Subcutaneous abdominal adipose tissue (tissue), 5 donors: ENCODE measurements around the gene TBX2.
A peak's percentile ranks its signal among the peaks of the same experiment; 100 is the strongest.

Experiments
- H3K27ac ChIP-seq: one replicate; pipeline ENCODE4 v1.7.0; 2013; ENCODE audit warnings: low read depth, mild to moderate bottlenecking, inconsistent platforms, low read length, moderate library complexity
- H3K27me3 ChIP-seq, 5 donors: one replicate each; pipeline ENCODE4 v1.7.0; 2013; ENCODE audit warnings: low read length in 5 of 5, inconsistent platforms in 1 of 5; ENCODE audit not compliant: control insufficient read depth in 5 of 5, insufficient read depth in 4 of 5
- H3K36me3 ChIP-seq, 5 donors: one replicate each; pipeline ENCODE4 v1.7.0; 2013; ENCODE audit warnings: low read length in 5 of 5; ENCODE audit not compliant: control insufficient read depth in 5 of 5, insufficient read depth in 5 of 5
- H3K4me1 ChIP-seq, 5 donors: one replicate each; pipeline ENCODE4 v1.7.0; 2013; ENCODE audit warnings: low read length in 5 of 5, mild to moderate bottlenecking in 3 of 5, moderate library complexity in 1 of 5; ENCODE audit not compliant: control insufficient read depth in 5 of 5, insufficient read depth in 5 of 5
- H3K4me3 ChIP-seq, 5 donors: one replicate each; pipeline ENCODE4 v1.7.0; 2013; ENCODE audit warnings: low read length in 5 of 5, low read depth in 1 of 5
- H3K9ac ChIP-seq, 5 donors: one replicate each; pipeline ENCODE4 v1.7.0; 2013; ENCODE audit warnings: low read length in 5 of 5, mild to moderate bottlenecking in 4 of 5, moderate library complexity in 3 of 5
- H3K9me3 ChIP-seq, 5 donors: one replicate each; pipeline ENCODE4 v1.7.0; 2013; ENCODE audit warnings: low read length in 5 of 5; ENCODE audit not compliant: control insufficient read depth in 5 of 5
- donor health status: healthy.
- donor health status: healthy.
- donor health status: healthy.
- donor health status: healthy.
- donor health status: healthy.

Gene TBX2

DNA sequence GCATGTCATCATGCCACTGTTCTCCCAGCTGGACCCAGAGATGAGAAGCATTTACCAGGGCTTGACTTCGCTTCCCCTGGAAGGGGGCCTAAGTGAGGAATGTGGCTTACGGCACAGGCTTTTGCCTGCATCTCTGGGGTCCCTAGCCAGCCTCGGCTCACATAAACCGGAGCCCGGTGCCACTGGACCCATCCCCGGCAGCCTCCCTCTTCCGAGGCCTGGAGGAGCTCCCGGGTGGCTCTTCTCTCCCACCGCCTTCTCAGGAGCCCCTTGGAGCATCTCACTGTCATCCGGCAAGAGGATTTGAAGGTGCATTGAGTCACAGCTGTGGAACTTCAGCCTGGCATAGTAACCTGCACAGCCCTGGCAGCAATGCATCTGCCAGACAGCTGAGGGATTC is 29.9 kb upstream of the TBX2 start:
- H3K4me3 ChIP-seq, result no peak overlapping the region
- H3K9me3 ChIP-seq, result no peaks in the 10 kb centered on the region
- H3K27ac ChIP-seq, result no peak overlapping the region
- H3K4me1 ChIP-seq, result peaks cover 5 to 59% (median 48%) of the 10 kb centered on the region in 5 donors
- no peaks in the 10 kb centered on the region for H3K27me3 ChIP-seq
- H3K9ac ChIP-seq, result no peak overlapping the region
- H3K36me3 ChIP-seq, result peaks cover 0 to 4% (median 0%) of the 10 kb centered on the region in 5 donors

DNA sequence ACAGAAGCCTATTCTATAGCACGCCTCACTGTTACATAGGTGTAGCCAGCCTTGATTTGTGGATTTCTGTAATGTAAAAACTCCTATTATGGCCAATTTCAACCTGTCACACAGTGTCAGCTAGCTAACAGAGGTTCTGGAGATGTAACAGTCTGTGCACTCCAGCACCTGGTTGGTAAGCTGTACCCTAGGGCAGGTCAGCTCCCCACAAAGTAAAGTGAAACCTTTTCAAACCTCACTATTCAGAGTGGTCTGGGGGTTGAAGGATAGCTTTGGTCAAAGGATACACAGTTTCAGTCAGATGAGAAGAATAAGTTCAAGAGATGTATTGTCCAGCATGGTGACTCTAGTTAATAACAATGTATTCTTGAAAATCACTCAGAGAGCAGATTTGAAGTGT is 28.5 kb upstream of the TBX2 start:
- H3K9ac ChIP-seq, result no peak overlapping the region
- H3K9me3 ChIP-seq, result no peaks in the 10 kb centered on the region
- H3K36me3 ChIP-seq, result peaks cover 0 to 4% (median 0%) of the 10 kb centered on the region in 5 donors
- H3K4me1 ChIP-seq, result peaks cover 5 to 64% (median 51%) of the 10 kb centered on the region in 5 donors
- H3K4me3 ChIP-seq, result no peak overlapping the region
- H3K27ac ChIP-seq, result no peak overlapping the region
- no peaks in the 10 kb centered on the region for H3K27me3 ChIP-seq

DNA sequence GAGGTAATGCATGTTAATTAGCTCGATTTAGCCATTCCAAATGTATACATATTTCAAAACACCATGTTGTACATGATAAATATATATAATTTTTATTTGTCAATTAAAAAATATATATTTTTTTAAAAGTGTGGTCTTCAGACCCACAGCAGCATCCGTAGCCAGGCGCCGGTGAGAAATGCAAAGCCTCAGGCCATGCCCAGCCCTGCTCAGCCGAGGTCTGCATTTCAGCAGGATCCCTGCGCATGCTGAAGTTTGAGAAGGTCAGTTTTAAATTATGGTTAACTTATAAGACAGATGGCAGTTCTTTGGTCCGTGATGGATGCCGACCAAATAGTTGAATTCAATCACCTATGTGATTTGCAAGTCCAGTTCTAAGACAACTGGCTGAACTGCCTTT is 28.0 kb upstream of the TBX2 start:
- Histone ChIP-seq H3K36me3 (peaks cover 0 to 4% (median 0%) of the 10 kb centered on the region in 5 donors), H3K9ac (no peak overlapping the region), H3K4me1 (peaks cover 5 to 59% (median 46%) of the 10 kb centered on the region in 5 donors), H3K4me3 (no peak overlapping the region), H3K27me3 (no peaks in the 10 kb centered on the region), H3K27ac (peak overlapping the region; percentile 32), H3K9me3 (no peaks in the 10 kb centered on the region)

DNA sequence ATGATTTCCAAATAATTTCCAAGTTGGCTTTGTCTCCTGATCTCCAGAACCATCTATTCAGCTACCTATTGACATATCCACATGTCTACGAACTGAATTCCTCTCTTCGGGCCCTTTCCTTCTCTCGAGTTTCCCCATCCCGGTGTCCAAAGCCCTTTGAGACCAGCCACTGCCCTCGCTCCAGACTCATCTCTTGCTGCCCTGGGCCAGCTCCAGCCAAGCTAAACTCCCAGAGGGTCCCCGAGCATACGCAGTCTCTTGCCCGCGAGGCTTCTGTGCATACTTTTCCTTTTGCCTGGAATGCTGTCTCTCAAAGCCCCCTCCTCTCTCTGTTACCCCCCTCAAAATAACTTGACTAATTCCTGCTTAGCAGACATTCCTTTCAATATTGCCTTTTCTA is 27.2 kb upstream of the TBX2 start:
- Histone ChIP-seq H3K4me3 (no peak overlapping the region), H3K9me3 (no peaks in the 10 kb centered on the region), H3K4me1 (peaks cover 6 to 55% (median 40%) of the 10 kb centered on the region in 5 donors), H3K27ac (peak overlapping the region; percentile 32), H3K36me3 (peaks cover 0 to 4% (median 0%) of the 10 kb centered on the region in 5 donors), H3K27me3 (no peaks in the 10 kb centered on the region), H3K9ac (no peak overlapping the region)

DNA sequence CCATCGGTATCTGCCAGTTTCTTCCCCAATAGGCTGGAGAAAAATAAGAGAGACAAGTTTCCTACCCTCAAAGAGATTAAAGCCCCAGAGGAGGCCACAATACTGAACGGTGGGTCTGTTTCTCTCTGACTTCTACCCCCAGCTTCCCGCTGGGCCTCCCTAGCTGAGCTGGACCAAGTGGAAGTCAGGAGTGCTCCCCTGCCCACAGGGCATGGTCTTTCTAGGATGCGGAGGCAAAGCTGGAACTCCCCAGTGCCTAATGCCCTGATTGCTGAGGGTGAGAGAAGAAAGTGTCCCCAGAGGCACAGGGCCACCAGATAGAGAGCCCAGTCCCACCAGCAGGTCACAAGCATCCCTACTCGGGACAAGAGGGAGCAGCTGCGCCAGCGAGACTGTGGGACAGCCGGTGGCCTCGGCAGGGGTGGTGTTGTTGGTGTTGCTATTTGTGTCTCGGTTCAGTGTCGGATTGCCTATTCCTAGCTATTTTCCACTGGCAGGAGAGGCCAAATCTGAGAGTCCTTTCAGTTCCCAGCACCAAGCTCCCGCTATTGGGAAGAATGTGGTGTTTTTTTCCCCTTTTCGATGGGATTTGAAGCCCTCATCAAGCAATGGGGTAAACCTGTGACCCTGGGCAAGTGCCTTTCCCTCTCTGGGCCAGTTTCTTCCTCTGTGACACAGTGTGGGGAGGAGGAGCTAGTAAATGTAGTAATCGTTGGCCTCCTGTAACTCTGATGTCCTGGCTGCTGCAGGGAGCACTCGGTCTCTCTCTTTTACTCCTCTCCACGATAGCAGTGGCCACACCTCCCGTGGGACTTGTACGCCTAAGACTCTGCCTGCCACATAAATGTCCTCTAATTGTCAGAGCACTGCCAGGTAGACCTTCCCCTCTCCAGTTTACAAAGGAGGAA is 22.5 kb upstream of the TBX2 start:
- Histone ChIP-seq H3K36me3 (no peaks in the 10 kb centered on the region), H3K9ac (no peak overlapping the region), H3K27me3 (no peaks in the 10 kb centered on the region), H3K27ac (peak overlapping the region; percentile 50), H3K4me3 (no peak overlapping the region), H3K4me1 (peaks cover 5 to 68% (median 33%) of the 10 kb centered on the region in 5 donors), H3K9me3 (no peaks in the 10 kb centered on the region)

DNA sequence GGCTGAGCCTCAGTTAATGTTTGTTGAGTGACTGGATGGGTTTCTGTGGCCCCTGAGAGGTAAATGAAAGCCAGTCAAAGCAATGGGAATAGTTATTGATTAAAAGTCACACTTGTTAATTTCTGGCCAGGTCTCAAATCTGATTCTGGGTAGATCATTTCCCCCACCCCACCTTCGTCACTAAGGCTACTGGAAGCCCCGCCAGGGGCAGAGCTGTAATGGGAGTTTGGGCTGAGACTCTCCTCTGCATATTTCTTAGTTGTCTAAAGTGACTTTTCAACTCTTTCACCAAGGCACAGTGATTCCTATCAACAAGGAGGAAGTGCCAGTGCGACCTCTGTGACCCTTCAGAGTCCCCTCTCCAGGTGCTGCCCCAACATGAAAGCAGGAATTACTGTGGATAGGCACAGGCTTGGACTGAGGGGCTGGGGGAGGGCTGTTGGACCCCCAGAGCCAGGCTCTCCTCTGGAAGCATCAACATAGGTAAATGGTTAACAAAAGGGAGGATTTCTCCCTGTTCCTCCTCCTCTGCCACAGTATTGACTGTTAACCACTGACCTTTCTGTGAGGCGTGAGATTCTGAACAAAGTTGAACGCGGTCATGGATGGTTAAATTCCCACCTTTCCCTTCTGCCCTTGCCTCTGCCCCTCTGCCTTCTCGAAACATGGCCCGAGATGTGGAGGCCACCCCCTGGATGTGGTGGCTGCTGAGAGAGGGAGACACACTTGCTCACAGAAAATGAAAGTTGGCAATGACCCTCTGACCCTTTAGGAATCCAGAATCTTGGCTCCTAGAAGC is 20.8 kb upstream of the TBX2 start:
- H3K36me3 ChIP-seq, result no peaks in the 10 kb centered on the region
- peak overlapping the region; percentile 50 for H3K27ac ChIP-seq
- no peaks in the 10 kb centered on the region for H3K9me3 ChIP-seq
- H3K4me1 ChIP-seq, result peaks cover 9 to 74% (median 34%) of the 10 kb centered on the region in 5 donors
- H3K27me3 ChIP-seq, result no peaks in the 10 kb centered on the region
- H3K9ac ChIP-seq, result peak overlapping the region in 1 of 5 donors; percentile 1
- H3K4me3 ChIP-seq, result no peak overlapping the region

DNA sequence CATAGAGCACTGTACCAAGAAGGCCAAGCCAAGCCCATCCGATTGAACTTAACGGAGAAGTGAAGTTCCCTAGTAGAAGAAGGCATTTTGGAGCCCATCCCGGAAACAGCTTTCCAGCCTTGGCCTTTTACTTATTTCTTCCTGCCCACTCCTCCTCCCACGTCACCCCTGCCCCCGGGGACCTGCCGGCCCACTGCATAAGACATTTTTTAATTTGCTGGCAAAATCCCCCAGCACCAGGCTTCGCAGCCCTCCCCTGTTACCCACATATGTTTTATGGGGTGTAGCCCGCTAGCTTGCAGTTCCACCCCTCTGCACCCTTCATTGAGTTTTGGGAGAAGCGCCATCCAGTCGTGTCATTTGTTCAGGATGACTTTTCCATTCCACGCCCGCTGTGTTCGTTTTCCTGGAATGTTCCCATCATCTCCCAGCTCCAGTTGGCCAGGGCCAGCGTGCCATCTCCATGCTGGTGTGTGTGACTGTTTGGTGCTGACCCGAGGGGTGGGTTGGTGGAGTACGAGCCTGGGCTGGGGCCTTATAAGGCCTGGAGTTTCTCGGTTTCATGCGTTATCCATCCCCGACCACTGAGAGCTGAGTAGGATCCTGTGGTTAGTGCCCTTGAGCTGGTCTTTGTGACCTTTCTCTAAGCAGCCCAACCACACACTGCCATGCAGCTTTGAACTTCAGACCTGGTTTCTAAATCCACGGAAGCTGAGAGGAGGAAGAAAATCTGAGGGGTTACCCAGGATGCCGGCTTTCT is 20.0 kb upstream of the TBX2 start:
- Histone ChIP-seq H3K27me3 (no peaks in the 10 kb centered on the region), H3K36me3 (no peaks in the 10 kb centered on the region), H3K4me3 (no peak overlapping the region), H3K9me3 (no peaks in the 10 kb centered on the region), H3K27ac (peak overlapping the region; percentile 50), H3K9ac (peak overlapping the region in 1 of 5 donors; percentile 1), H3K4me1 (peaks cover 9 to 75% (median 39%) of the 10 kb centered on the region in 5 donors)

DNA sequence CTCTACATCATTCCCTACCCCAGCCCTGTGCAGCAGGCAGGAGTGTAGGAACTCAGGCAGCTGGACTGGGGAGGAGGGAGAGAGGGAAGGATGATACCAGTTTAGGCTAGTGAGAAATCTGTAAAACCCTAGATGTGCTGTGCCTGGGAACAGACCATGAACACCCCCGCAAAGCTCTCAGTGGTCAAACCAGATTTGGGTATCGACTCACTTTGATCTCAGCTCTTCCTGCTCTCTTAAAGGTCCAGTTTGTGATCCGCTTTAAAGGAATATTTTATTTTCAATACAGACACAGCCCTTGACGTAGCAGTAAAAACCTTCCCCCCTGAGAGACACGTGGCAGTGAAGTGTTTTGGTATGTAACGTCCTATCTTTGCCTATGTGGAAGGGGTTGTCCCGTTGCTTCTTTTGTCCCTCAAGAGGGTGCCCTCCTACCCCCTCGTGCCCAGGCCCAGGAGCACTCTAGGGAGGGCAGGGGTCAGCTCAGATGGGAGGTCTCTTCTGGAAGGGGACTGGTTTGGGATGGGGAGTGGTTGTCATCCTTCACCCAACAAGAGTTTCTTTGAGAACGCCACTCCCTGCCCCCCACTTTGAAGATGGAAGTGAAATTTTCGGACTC is 19.3 kb upstream of the TBX2 start:
- H3K36me3 ChIP-seq, result no peaks in the 10 kb centered on the region
- H3K9ac ChIP-seq, result no peak overlapping the region
- no peaks in the 10 kb centered on the region for H3K9me3 ChIP-seq
- H3K4me1 ChIP-seq, result peaks cover 9 to 71% (median 35%) of the 10 kb centered on the region in 5 donors
- H3K27ac ChIP-seq, result peak overlapping the region; percentile 42
- H3K27me3 ChIP-seq, result no peaks in the 10 kb centered on the region
- H3K4me3 ChIP-seq, result no peak overlapping the region

DNA sequence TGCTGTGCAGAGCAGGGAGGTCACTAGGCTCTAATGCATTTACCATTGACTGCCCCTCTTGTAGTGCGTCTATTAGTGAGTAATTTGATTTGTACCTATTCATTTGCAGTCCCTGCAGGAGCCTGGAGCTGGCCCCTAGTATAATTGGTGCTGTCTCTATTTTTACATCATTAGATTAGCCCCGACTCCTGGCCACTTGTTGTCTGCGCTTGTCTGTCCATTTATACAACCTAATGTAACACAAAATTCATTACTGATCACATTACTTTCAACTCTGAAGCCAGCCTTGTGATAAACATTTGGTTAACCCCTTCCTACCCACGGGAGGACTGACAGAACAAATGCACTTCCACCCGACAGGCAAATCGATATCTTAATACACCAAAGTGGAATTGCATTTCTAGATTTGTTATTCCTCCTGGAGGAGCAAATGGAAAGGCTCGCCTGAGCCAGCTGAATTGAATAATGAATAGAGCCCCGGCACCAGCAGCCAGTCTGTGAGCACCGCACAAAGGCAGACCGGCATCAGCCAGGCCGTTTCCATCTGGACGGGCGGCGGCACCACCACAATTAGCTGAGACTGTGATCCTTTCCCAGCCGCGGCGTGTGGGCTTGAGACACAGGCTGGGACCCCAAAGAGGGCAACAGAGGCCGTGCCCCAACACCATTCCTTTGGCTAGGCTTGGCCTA is 18.7 kb upstream of the TBX2 start:
- no peak overlapping the region for H3K9ac ChIP-seq
- peak overlapping the region; percentile 42 for H3K27ac ChIP-seq
- H3K4me3 ChIP-seq, result no peak overlapping the region

More for the DNA sequence above, 18.7 kb upstream of the TBX2 start:
- Histone ChIP-seq H3K27me3 (no peaks in the 10 kb centered on the region), H3K4me1 (peaks cover 9 to 71% (median 35%) of the 10 kb centered on the region in 5 donors), H3K36me3 (no peaks in the 10 kb centered on the region), H3K9me3 (no peaks in the 10 kb centered on the region)
